ENCODE data around the gene EMILIN2.

- TF ChIP-seq FOXA2 (IDR thresholded peaks at IDR 0.05): no peak
- TF ChIP-seq CTCF (IDR thresholded peaks at IDR 0.05; ENCODE audit: low read depth, low read length, missing input control): no peak
- no peak for TF ChIP-seq ZBTB33 (IDR thresholded peaks at IDR 0.05)
- TF ChIP-seq NR2F2 (IDR thresholded peaks at IDR 0.05): no peak
- no peak for TF ChIP-seq ATF3 (IDR thresholded peaks at IDR 0.05)
Measured at GRCh38 chr18:2910751-2911425, 64.1 kb downstream of the EMILIN2 start.
